Panc1 (cell line): Measurements from ENCODE around the gene ENTREP3. TPM values are rescaled to one million over a fixed set of nuclear protein-coding genes. Genes with fewer than 3 reads are reported as not detected.

Source experiments
- ATAC-seq: fragments of 200-7000 bp; cut with Tn5 transposase; 2 replicates; pipeline ENCODE4 v1.9.1; 2020; ENCODE audit warnings: mild to moderate bottlenecking, moderate library complexity
- BruUV-seq: library from RNA; stranded (reverse); fragments of 400-500 nt; replicated peaks from 2 replicates; lab custom pipeline; 2021; lab: Mats Ljungman, UMichigan
- CTCF ChIA-PET: fragments of 300-600 bp; sonication (Branson Sonifier 250); formaldehyde crosslinking; loops from one replicate; lab custom pipeline; 2022; ENCODE audit warnings: antibody characterized with exemption; lab: Charles Lee
- POLR2A ChIA-PET: fragments of 300-600 bp; sonication (Branson Sonifier 250); formaldehyde crosslinking; loops from one replicate; lab custom pipeline; 2022; ENCODE audit warnings: antibody characterized with exemption; lab: Charles Lee
- DNase-seq: peaks from one replicate; pipeline ENCODE4 v3.0.0-alpha.2; 2010; ENCODE audit warnings: low read depth, low spot score
- H3K27ac ChIP-seq: 2 replicates; pipeline ENCODE4 v1.5.1; 2011; ENCODE audit warnings: mild to moderate bottlenecking, low read length, inconsistent platforms
- H3K27me3 ChIP-seq: fragments of 200-500 bp; sonication (Bioruptor generic); 2 replicates; pipeline ENCODE4 v1.6.0; 2014; ENCODE audit warnings: low read length, inconsistent platforms; ENCODE audit not compliant: control insufficient read depth, insufficient read depth
- H3K36me3 ChIP-seq: fragments of 200-500 bp; sonication (Bioruptor generic); 2 replicates; pipeline ENCODE4 v1.5.1; 2014; ENCODE audit warnings: inconsistent platforms, mild to moderate bottlenecking, low read length, moderate library complexity; ENCODE audit not compliant: control insufficient read depth, insufficient read depth
- H3K4me1 ChIP-seq: 2 replicates; pipeline ENCODE4 v1.5.1; 2011; ENCODE audit warnings: inconsistent platforms, mild to moderate bottlenecking, low read length, moderate library complexity; ENCODE audit not compliant: control insufficient read depth, insufficient read depth
- H3K4me3 ChIP-seq, 2 experiments: 2 replicates each; pipeline ENCODE4 v1.5.1; 2011 to 2012; ENCODE audit warnings: low read depth in 2 of 2, low read length in 2 of 2, mild to moderate bottlenecking in 2 of 2, inconsistent platforms in 1 of 2, moderate library complexity in 1 of 2
- H3K9me3 ChIP-seq: fragments of 200-500 bp; sonication (Bioruptor generic); 2 replicates; pipeline ENCODE4 v1.5.1; 2014; ENCODE audit warnings: low read depth, mild to moderate bottlenecking, inconsistent platforms, low read length, moderate library complexity; ENCODE audit not compliant: control insufficient read depth, insufficient read depth
- CTCF ChIP-seq: fragments of 450-650 bp; IDR thresholded peaks from 2 replicates; pipeline ENCODE4 v1.5.1; 2017; ENCODE audit warnings: mild to moderate bottlenecking
- POLR2AphosphoS5 ChIP-seq: IDR thresholded peaks from 2 replicates; pipeline ENCODE4 v1.6.1; 2012; ENCODE audit warnings: mild to moderate bottlenecking, low read depth, low read length, moderate library complexity
- SIN3A ChIP-seq: IDR thresholded peaks from 2 replicates; pipeline ENCODE4 v1.6.1; 2012; ENCODE audit warnings: low read depth, mild to moderate bottlenecking, low read length, moderate library complexity, borderline replicate concordance; ENCODE audit not compliant: insufficient read depth
- TCF7L2 ChIP-seq: IDR thresholded peaks from 2 replicates; pipeline ENCODE4 v1.6.1; 2011; ENCODE audit warnings: mild to moderate bottlenecking, low read depth, low read length, inconsistent platforms
- in situ Hi-C: cut with HindIII; loops from 2 replicates; pipeline ENCODE4 v1.10.0; 2016; ENCODE audit warnings: low sequenced_read_pairs, low pct_unique_long_range_greater_than_20kb
- intact Hi-C: fragments of 100-400 bp; cut with micrococcal nuclease; formaldehyde crosslinking; loops from one replicate; pipeline ENCODE4 v1.10.0; 2022; ENCODE audit not compliant: unreplicated experiment
- total RNA-seq: library from RNA; stranded (reverse); gene quantifications from one replicate; pipeline ENCODE4 v1.2.1, GENCODE V29; 2021; ENCODE audit not compliant: unreplicated experiment

The ENTREP3 gene
- total RNA-seq, 1 experiment from 2014 or later = 94.7 TPM

GRCh38 chr1:155228096-155228427, 27.2 kb downstream of the ENTREP3 start:
- POLR2A ChIA-PET = no interaction called here

GRCh38 chr1:155227261-155228095, 27.8 kb downstream of the ENTREP3 start:
- Histone ChIP-seq H3K27me3 (no peaks in the 10 kb centered on the region), H3K4me3 (peak overlapping the region; percentile 74 to 80), H3K9me3 (no peaks in the 10 kb centered on the region), H3K4me1 (peaks cover 32% of the 10 kb centered on the region), H3K27ac (peak overlapping the region; percentile 97), H3K36me3 (no peaks in the 10 kb centered on the region)
- intact Hi-C loops (no loop called here), in situ Hi-C loops (no loop called here)
- DNase-seq = peak; percentile 95
- CTCF ChIA-PET = interaction anchor here (0.8 kb wide), 1 partner anchor 21 kb away, joined by 3 read pairs; no protein-coding TSS in a partner anchor
- TF ChIP-seq SIN3A (peak; percentile 74; the same call in 1 of the 2 replicates), CTCF (no peak), POLR2AphosphoS5 (peak; percentile 97)
- POLR2A ChIA-PET = interaction anchor here (0.6 kb wide), 1 partner anchor 145 kb away, joined by 9 read pairs; no protein-coding TSS in a partner anchor
- no TSS peak for BruUV-seq
- ATAC-seq = peak; percentile 95

More at GRCh38 chr1:155228096-155228427, 27.2 kb downstream of the ENTREP3 start:
- DNase-seq = no peak
- no TSS peak for BruUV-seq
- Histone ChIP-seq H3K4me1 (peaks cover 32% of the 10 kb centered on the region), H3K27me3 (no peaks in the 10 kb centered on the region), H3K27ac (peak overlapping the region; percentile 97), H3K4me3 (peak overlapping the region; percentile 51 to 74), H3K36me3 (no peaks in the 10 kb centered on the region), H3K9me3 (no peaks in the 10 kb centered on the region)
- intact Hi-C loops (no loop called here), in situ Hi-C loops (no loop called here)
- CTCF ChIA-PET = no interaction called here
- no peak for ATAC-seq
- no peak for TF ChIP-seq TCF7L2

GRCh38 chr1:155226910-155227260, 28.4 kb downstream of the ENTREP3 start:
- ChIA-PET CTCF (interaction anchor here (0.8 kb wide), 1 partner anchor 20 kb away, joined by 3 read pairs; no protein-coding TSS in a partner anchor), POLR2A (interaction anchor here (0.6 kb wide), 2 partner anchors 33 to 144 kb away, joined by 3 to 9 read pairs; no protein-coding TSS in a partner anchor)
- in situ Hi-C loops (no loop called here), intact Hi-C loops (loop anchor here (1.0 kb wide), 1 partner anchor 21 kb away; no protein-coding TSS in a partner anchor)
- ATAC-seq = peak; percentile 64
- Histone ChIP-seq H3K27me3 (no peaks in the 10 kb centered on the region), H3K4me3 (peak overlapping the region; percentile 74 to 80), H3K4me1 (peaks cover 32% of the 10 kb centered on the region), H3K27ac (peak overlapping the region; percentile 96), H3K9me3 (no peaks in the 10 kb centered on the region), H3K36me3 (no peaks in the 10 kb centered on the region)
- DNase-seq = no peak
- TF ChIP-seq TCF7L2 = peak; percentile 69
- no peak for TF ChIP-seq SIN3A
- TSS peak; percentile 97 for BruUV-seq
